K562 (cell line): ENCODE data around the gene SF3B4. TPM values are rescaled to one million over a fixed set of nuclear protein-coding genes. Genes with fewer than 3 reads are reported as not detected.

Source experiments
- CREB1 ChIP-seq, 2 experiments: sonication (generic) in 1 of 2; formaldehyde crosslinking in 1 of 2; IDR thresholded peaks; 2 replicates each; pipeline versions ENCODE4 v1.6.1 to v1.8.0; 2012 to 2022; ENCODE audit warnings: inconsistent platforms in 1 of 2, mild to moderate bottlenecking in 1 of 2, missing genetic modification reagents in 1 of 2, moderate library complexity in 1 of 2
- DMBX1 ChIP-seq: fragments of 250-450 bp; sonication (Bioruptor Pico); IDR thresholded peaks from 2 replicates; pipeline ENCODE4 v1.8.0; 2022; ENCODE audit warnings: inconsistent platforms, mild to moderate bottlenecking, moderate library complexity, borderline replicate concordance
- E2F3 ChIP-seq: fragments of 250-450 bp; sonication (Bioruptor Pico); IDR thresholded peaks from 2 replicates; pipeline ENCODE4 v1.4.0; 2020; ENCODE audit warnings: mild to moderate bottlenecking
- GTF2E2 ChIP-seq: fragments of 200-800 bp; sonication (Bioruptor generic); IDR thresholded peaks from 2 replicates; pipeline ENCODE4 v1.6.1; 2016; ENCODE audit warnings: missing genetic modification characterization, missing compliant biosample characterization
- HDAC8 ChIP-seq: fragments of 450-650 bp; IDR thresholded peaks from 2 replicates; pipeline ENCODE4 v1.6.1; 2016; ENCODE audit warnings: mild to moderate bottlenecking, missing genetic modification characterization, moderate library complexity, missing compliant biosample characterization
- HMG20A ChIP-seq: fragments of 450-650 bp; formaldehyde crosslinking; conservative IDR thresholded peaks from 2 replicates; pipeline ENCODE4 v1.4.0; 2020; ENCODE audit warnings: mild to moderate bottlenecking, mixed read lengths
- MED1 ChIP-seq: sonication (generic); formaldehyde crosslinking; IDR thresholded peaks from 2 replicates; pipeline ENCODE4 v1.8.1; 2023; ENCODE audit warnings: missing genetic modification reagents, borderline replicate concordance
- NEUROD1 ChIP-seq: fragments of 150-350 bp; IDR thresholded peaks from 2 replicates; pipeline ENCODE4 v1.6.1; 2014; ENCODE audit warnings: borderline replicate concordance, low read length, low read depth; ENCODE audit not compliant: partially characterized antibody
- POLR2A ChIP-seq: fragments of 450-650 bp; conservative IDR thresholded peaks from 2 replicates; pipeline ENCODE4 v1.6.1; 2016
- PRMT5 ChIP-seq: sonication (generic); formaldehyde crosslinking; IDR thresholded peaks from 2 replicates; pipeline ENCODE4 v1.5.0; 2020; ENCODE audit warnings: missing genetic modification reagents
- SAFB ChIP-seq: fragments of 200-400 bp; formaldehyde crosslinking; IDR thresholded peaks from 2 replicates; pipeline ENCODE4 v1.6.1; 2017; ENCODE audit warnings: low read depth, low read length, borderline replicate concordance
- SMARCE1 ChIP-seq: fragments of 450-650 bp; IDR thresholded peaks from 2 replicates; pipeline ENCODE4 v1.7.1; 2016; ENCODE audit warnings: mild to moderate bottlenecking
- TAF7 ChIP-seq: fragments of 450-650 bp; IDR thresholded peaks from 2 replicates; pipeline ENCODE4 v1.6.1; 2016; ENCODE audit warnings: missing genetic modification characterization, missing compliant biosample characterization
- TRIM28 ChIP-seq: fragments of 450-650 bp; IDR thresholded peaks from 2 replicates; pipeline ENCODE4 v1.6.1; 2017
- TSC22D4 ChIP-seq: fragments of 450-650 bp; IDR thresholded peaks from 2 replicates; pipeline ENCODE4 v1.6.1; 2016; ENCODE audit warnings: missing genetic modification characterization, missing biosample characterization, control low read depth
- ZBTB7A ChIP-seq: IDR thresholded peaks from 2 replicates; pipeline ENCODE4 v1.6.1; 2011; ENCODE audit warnings: low read depth, mild to moderate bottlenecking, low read length, moderate library complexity, borderline replicate concordance; ENCODE audit not compliant: control insufficient read depth
- ZNF174 ChIP-seq: fragments of 250-450 bp; sonication (Bioruptor Pico); IDR thresholded peaks from 2 replicates; pipeline ENCODE4 v1.4.0; 2020; ENCODE audit warnings: mild to moderate bottlenecking
- ZNF175 ChIP-seq: fragments of 200-800 bp; sonication (Bioruptor generic); IDR thresholded peaks from 2 replicates; pipeline ENCODE4 v1.6.1; 2016; ENCODE audit warnings: low read depth, mild to moderate bottlenecking, missing genetic modification characterization, missing compliant biosample characterization
- ZNF212 ChIP-seq: fragments of 450-650 bp; formaldehyde crosslinking; IDR thresholded peaks from 2 replicates; pipeline ENCODE4 v1.4.0; 2020; ENCODE audit warnings: mild to moderate bottlenecking
- ZNF436 ChIP-seq: fragments of 250-450, 450-650 bp; sonication (Bioruptor Pico); formaldehyde crosslinking; IDR thresholded peaks from 2 replicates; pipeline ENCODE4 v1.7.0; 2020; ENCODE audit warnings: mild to moderate bottlenecking
- ZNF766 ChIP-seq: fragments of 200-800 bp; sonication (Bioruptor generic); conservative IDR thresholded peaks from 2 replicates; pipeline ENCODE4 v1.6.1; 2016; ENCODE audit warnings: missing genetic modification characterization, missing compliant biosample characterization
- polyA plus RNA-seq, 8 experiments: library from polyadenylated mRNA; depleted of rRNA in 4 of 8; stranded (reverse) in 5 of 8; unstranded in 3 of 8; fragments of >200 nt; fragmentation: Nextera tagmentation in 2 of 8; fragmentation: Illumina TruSeq in 1 of 8; extraction: Ambion mirVana in 2 of 8; extraction: Trizol in 1 of 8; gene quantifications; 2 replicates each; pipeline versions ENCODE4 v1.2.1 to v1.2.3, GENCODE V29; 2011 to 2014; ENCODE audit warnings: inconsistent platforms in 1 of 8, missing spikeins in 1 of 8
- total RNA-seq, 7 experiments: library from RNA; depleted of rRNA in 6 of 7; stranded (reverse); fragments of >200 nt in 6 of 7; fragmentation: Illumina TruSeq in 2 of 7; extraction: Trizol in 2 of 7; gene quantifications; 2 replicates each; pipeline versions ENCODE4 v1.2.1 to v1.2.3, GENCODE V29; 2011 to 2021; ENCODE audit warnings: low replicate concordance in 1 of 7
- TF ChIP-seq, protein P1 (sequence below): sonication (generic); formaldehyde crosslinking; IDR thresholded peaks from 2 replicates; pipeline ENCODE4 v1.8.0; 2022; ENCODE audit warnings: mild to moderate bottlenecking, missing genetic modification reagents
- TF ChIP-seq, protein P2 (sequence below), 2 experiments: fragments of 450-650 bp in 1 of 2; IDR thresholded peaks; 2 replicates each; pipeline ENCODE4 v1.6.1; 2011 to 2017; ENCODE audit warnings: low read depth in 2 of 2, antibody characterized with exemption in 1 of 2, borderline replicate concordance in 1 of 2, low read length in 1 of 2, mild to moderate bottlenecking in 1 of 2, mixed read lengths in 1 of 2; ENCODE audit not compliant: control insufficient read depth in 1 of 2

SF3B4 gene
- total and polyA plus RNA-seq, 9 of the 15 experiments (the other 6 are each of a cell fraction or from before 2014, with no cell fraction given), result 3.0 to 88.0 (median 26.1) TPM

DNA sequence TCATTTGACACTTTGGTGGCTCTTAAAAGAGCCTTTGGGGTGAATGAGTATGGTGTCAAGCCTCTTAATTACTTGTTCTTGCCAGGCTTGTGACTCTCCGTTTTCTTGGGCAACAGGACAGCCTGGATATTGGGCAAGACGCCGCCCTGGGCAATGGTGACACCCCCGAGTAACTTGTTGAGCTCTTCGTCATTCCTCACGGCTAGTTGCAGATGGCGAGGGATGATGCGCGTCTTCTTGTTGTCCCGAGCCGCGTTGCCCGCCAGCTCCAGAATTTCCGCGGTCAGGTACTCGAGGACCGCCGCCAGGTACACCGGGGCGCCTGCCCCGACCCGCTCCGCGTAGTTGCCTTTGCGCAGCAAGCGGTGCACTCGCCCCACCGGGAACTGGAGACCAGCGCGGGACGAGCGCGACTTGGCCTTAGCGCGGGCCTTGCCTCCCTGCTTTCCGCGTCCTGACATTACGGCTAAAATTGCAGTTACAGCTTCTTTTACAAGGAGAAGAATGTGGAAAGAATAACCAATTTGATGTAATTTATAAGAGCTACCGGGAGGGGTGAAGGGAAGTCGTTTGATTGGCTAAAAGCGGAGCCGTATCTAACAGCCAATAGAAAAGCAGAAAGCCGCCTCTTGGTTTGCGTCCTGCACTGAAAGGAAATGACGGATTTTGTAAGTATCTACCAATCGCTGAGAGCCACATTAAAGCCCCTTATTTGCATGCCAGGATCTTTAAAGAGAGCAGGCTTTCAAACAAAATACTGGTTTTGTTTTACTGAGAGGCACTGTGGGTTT lies 40.0 kb downstream of the SF3B4 start (continued):
- no peak for TF ChIP-seq ZBTB7A
- TF ChIP-seq TAF7 (tag), result no peak; the same call in 1 of the 2 replicates
- TF ChIP-seq TSC22D4 (tag), result no peak
- TF ChIP-seq ZNF174 (CRISPR knock-in tag), result 0 out of 2 replicates have a peak, but pooled peaks have one; percentile 42
- TF ChIP-seq GTF2E2 (tag), result peak; percentile 94; the same call in 1 of the 2 replicates
- TF ChIP-seq, protein P1, sequence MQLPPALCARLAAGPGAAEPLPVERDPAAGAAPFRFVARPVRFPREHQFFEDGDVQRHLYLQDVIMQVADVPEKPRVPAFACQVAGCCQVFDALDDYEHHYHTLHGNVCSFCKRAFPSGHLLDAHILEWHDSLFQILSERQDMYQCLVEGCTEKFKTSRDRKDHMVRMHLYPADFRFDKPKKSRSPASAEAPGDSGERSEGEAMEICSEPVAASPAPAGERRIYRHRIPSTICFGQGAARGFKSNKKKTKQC (CRISPR knock-in tag), result no peak
- no peak for TF ChIP-seq E2F3
- TF ChIP-seq NEUROD1, result no peak
- TF ChIP-seq HDAC8 (tag), result no peak
- no peak for TF ChIP-seq DMBX1
- TF ChIP-seq ZNF212 (CRISPR knock-in tag), result no peak
- TF ChIP-seq SMARCE1, result 0 out of 2 replicates have a peak, but pooled peaks have one; percentile 10
- no peak for TF ChIP-seq HMG20A (CRISPR knock-in tag)
- TF ChIP-seq, protein P2, sequence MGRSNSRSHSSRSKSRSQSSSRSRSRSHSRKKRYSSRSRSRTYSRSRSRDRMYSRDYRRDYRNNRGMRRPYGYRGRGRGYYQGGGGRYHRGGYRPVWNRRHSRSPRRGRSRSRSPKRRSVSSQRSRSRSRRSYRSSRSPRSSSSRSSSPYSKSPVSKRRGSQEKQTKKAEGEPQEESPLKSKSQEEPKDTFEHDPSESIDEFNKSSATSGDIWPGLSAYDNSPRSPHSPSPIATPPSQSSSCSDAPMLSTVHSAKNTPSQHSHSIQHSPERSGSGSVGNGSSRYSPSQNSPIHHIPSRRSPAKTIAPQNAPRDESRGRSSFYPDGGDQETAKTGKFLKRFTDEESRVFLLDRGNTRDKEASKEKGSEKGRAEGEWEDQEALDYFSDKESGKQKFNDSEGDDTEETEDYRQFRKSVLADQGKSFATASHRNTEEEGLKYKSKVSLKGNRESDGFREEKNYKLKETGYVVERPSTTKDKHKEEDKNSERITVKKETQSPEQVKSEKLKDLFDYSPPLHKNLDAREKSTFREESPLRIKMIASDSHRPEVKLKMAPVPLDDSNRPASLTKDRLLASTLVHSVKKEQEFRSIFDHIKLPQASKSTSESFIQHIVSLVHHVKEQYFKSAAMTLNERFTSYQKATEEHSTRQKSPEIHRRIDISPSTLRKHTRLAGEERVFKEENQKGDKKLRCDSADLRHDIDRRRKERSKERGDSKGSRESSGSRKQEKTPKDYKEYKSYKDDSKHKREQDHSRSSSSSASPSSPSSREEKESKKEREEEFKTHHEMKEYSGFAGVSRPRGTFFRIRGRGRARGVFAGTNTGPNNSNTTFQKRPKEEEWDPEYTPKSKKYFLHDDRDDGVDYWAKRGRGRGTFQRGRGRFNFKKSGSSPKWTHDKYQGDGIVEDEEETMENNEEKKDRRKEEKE (IDR thresholded peaks at IDR 0.05; ENCODE audit: borderline replicate concordance in 1 of 2, control insufficient read depth in 1 of 2, low read depth in 2 of 2, low read length in 1 of 2), result peak; percentile 57 to 89; a peak in 2 of 4 replicates
- no peak for TF ChIP-seq ZNF175
- peak; percentile 23 for TF ChIP-seq CREB1 (IDR thresholded peaks at IDR 0.05)
- TF ChIP-seq CREB1 (CRISPR knock-in tag; IDR thresholded peaks at IDR 0.05), result peak; percentile 10; the same call in 1 of the 2 replicates
- TF ChIP-seq MED1, result peak; percentile 98
- TF ChIP-seq PRMT5 (CRISPR knock-in tag), result no peak
- no peak; the same call in 1 of the 2 replicates for TF ChIP-seq SAFB
- no peak for TF ChIP-seq ZNF436
- TF ChIP-seq TRIM28, result no peak
- TF ChIP-seq POLR2A, result peak; percentile 92
- no peak for TF ChIP-seq ZNF766 (CRISPR knock-in tag)
